GM19324 (cell line): ENCODE results near the gene CLNK.

ENCODE experiments used
- ATAC-seq: cut with Tn5 transposase; IDR thresholded peaks from one replicate; pipeline ENCODE4 v1.9.1; 2021; ENCODE audit warnings: mild to moderate bottlenecking, moderate library complexity; ENCODE audit not compliant: unreplicated experiment, low FRiP score

Gene CLNK

GRCh38 chr4:10461850-10462400 is 222.6 kb downstream of the CLNK start:
- ATAC-seq, result no peak

- peak; percentile 63 for ATAC-seq
Observed at GRCh38 chr4:10461091-10461849, 223.3 kb downstream of the CLNK start.

GRCh38 chr4:10460313-10461047 is 224.1 kb downstream of the CLNK start:
- ATAC-seq, result no peak

- ATAC-seq, result no peak
Observed at GRCh38 chr4:10459305-10459704, 225.3 kb downstream of the CLNK start.

GRCh38 chr4:10458177-10458576 is 226.4 kb downstream of the CLNK start:
- no peak for ATAC-seq

- ATAC-seq, result peak; percentile 86
Observed at GRCh38 chr4:10457255-10457801, 227.2 kb downstream of the CLNK start, which contains the start of gene ZNF518B. Gene ZNF518B, minus strand, starts transcription at chr4:10457426. Its CDS starts 11,098 bp downstream, at chr4:10446328.

- ATAC-seq, result peak; percentile 70
Observed at GRCh38 chr4:10456595-10457254, 227.8 kb downstream of the CLNK start.

- ATAC-seq, result no peak
Observed at GRCh38 chr4:10456260-10456594, 228.3 kb downstream of the CLNK start.

- no peak for ATAC-seq
Observed at GRCh38 chr4:10455133-10455532, 229.4 kb downstream of the CLNK start.

GRCh38 chr4:10454726-10455125 is 229.8 kb downstream of the CLNK start:
- no peak for ATAC-seq

GRCh38 chr4:10454121-10454520 is 230.4 kb downstream of the CLNK start:
- no peak for ATAC-seq

- ATAC-seq, result no peak
Observed at GRCh38 chr4:10448991-10449390, 235.6 kb downstream of the CLNK start.

- no peak for ATAC-seq
Observed at GRCh38 chr4:10442976-10443375, 241.6 kb downstream of the CLNK start.

GRCh38 chr4:10441512-10441911 is 243.1 kb downstream of the CLNK start:
- ATAC-seq, result no peak

GRCh38 chr4:10438924-10439323 is 245.6 kb downstream of the CLNK start:
- ATAC-seq, result no peak

GRCh38 chr4:10437735-10438134 is 246.8 kb downstream of the CLNK start:
- ATAC-seq, result no peak
